DMS53 (cell line): Measurements from ENCODE around the gene IQCE.
A peak's percentile ranks its signal among the peaks of the same experiment; 100 is the strongest.

Experiments used
- DNase-seq: peaks from one replicate; lab custom pipeline; 2025; lab: John Stamatoyannopoulos, UW

The IQCE gene

GRCh38 chr7:2521952-2522591 lies 36.7 kb upstream of the IQCE start:
- peak; percentile 74 for DNase-seq

GRCh38 chr7:2522780-2523433 lies 35.9 kb upstream of the IQCE start:
- peak; percentile 82 for DNase-seq

GRCh38 chr7:2523461-2523936 lies 35.3 kb upstream of the IQCE start:
- peak; percentile 90 for DNase-seq

DNA sequence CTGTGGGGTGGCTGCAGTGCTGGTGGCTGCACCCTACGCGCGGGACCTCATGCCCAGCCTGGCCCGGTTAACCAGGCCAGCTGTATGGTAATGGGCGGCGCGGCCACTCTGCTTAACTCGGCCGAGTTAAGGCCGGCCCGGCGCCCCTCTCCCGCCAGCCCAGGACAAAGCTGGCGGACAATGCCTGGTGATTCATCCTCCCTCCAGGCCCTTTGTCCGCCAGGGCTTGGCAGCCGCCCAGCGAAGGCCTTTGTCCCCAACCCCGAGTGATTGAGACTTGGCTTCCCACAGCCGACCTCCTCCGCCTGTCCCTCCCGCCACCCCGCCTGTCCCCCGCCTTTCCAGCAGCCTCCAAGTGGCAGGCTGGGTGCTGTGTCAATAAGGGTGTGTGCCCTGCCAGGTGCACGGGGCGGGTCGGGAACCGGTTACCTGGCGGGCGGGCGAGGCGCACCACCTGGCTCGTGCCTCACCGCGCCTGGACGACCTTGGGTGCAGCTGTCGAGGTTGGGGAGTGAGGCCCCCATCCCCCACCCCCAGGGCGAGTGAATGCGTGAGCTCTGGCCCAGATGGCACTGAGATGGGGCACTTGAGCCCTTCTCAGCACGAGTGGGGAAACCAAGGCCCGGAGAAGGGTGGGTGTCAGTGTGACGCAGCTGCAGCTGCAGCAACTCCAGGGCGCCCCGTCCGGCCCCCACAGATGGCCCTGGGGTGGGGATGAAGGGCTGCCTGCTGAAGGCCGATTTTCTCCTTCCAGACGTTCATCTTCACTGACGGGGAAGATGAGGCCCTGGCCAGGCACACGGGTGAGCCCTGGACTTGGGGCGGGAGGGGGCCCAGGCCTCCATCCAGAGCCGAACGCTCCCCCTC lies 34.6 kb upstream of the IQCE start:
- DNase-seq = peak; percentile 99

DNA sequence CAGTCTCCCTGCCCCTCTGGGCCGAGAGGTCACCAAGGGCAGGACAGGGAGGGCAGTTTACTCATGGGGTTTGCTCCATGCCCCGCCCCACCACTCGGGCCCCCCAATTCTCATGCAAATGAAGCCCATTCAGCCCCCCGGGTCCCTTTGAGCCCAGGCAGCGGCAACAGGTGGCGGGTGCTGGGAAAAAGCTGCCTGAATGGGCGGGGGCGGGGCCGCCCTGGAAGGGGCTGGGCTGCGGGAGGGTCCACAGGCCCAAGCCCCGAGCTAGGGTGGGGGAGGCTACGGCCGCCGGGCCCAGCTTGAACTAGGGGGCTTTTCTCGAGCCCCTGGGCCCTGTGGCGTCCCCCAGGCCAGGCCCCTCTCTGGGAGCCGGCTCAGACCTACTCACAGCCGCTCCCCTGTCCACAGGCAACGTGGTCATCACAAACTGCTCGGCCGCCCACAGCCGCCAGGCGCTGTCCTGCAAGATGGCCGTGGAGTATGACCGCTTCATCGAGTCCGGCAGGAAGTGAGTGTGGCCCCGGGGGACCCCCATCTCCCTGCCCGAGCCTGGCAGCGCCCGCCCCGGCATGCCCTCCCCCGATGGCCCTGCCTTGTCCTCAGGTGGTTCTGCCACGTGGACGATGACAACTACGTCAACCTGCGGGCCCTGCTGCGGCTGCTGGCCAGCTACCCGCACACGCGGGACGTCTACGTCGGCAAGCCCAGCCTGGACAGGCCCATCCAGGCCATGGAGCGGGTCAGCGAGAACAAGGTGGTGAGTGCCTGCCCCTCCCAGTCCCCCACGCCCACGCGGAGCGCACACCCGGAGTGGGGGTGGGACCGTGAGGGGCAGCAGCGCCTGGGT lies 33.7 kb upstream of the IQCE start:
- DNase-seq = peak; percentile 75

DNA sequence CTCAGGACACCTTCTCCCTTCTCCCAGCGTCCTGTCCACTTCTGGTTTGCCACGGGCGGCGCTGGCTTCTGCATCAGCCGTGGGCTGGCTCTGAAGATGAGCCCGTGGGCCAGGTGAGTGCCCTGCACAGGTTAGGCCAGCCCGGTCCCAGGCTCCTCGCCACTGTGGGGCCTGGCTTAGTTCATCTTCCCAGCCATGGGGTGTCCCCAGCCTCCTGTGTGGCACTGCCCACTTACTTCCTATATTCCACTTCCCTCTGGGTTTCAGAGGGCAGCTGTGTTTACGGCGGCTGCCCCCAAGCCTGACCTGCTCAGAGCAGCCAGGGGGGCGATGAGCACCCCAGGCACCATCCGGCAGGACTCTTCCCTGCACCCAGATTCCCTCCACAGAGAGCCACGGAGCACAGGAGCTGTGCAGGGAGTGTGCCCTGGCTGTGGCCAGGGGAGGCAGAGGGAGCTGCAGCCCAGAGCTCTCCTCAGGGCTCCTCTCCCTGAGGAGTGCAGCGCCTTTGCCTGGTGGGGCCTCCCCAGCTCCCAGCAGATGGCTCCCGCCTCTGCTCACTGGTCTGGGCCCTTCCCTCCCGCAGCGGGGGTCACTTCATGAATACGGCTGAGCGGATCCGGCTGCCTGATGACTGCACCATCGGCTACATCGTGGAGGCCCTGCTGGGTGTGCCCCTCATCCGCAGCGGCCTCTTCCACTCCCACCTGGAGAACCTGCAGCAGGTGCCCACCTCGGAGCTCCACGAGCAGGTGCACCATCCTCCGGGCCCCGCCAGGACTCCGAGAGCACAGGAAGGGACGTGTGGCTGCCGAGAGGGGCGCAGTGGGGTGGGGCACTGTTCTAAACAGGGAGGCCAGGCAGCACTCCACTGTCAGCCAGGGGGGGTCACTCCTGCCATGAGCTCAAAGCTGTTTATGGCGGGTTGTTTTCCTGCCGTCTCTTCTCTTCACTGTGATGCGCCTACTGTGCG lies 32.8 kb upstream of the IQCE start:
- DNase-seq = peak; percentile 88

DNA sequence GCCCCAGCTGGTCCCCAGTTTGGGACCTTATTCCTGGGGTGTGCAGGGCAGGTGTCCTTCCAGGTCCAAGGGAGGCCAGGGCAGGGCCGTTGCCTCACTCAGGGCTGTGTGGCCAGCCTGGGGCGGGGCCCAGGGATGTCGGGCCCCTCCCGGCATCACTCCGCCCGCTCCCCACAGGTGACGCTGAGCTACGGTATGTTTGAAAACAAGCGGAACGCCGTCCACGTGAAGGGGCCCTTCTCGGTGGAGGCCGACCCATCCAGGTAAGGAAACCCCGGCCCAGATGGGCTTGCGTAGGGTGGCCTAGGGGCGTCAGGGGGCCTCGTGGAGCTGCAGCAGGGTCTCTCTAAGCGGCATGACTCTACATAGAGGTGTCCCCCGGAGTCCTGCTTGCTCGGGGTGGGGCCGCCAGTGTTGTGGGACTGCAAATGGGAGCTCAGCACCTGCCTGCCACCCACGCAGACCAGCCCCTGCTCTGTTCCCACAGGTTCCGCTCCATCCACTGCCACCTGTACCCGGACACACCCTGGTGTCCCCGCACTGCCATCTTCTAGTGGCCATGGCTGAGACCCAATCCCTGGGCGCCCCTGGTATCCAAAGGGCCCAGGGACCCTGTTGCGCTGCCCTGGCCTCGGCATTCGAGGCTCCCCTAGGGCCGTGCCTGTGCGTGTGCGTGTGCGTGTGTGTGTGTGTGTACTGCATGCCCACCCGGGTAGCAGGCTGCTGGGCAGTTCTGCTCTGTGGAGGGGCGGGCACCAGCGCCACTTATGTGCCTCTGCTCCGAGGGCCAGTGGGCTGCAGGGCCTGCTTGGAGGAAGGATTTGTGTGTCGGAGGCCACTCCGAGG lies 31.9 kb upstream of the IQCE start:
- peak; percentile 85 for DNase-seq

GRCh38 chr7:2527505-2528467 lies 31.0 kb upstream of the IQCE start:
- DNase-seq = peak; percentile 96

DNA sequence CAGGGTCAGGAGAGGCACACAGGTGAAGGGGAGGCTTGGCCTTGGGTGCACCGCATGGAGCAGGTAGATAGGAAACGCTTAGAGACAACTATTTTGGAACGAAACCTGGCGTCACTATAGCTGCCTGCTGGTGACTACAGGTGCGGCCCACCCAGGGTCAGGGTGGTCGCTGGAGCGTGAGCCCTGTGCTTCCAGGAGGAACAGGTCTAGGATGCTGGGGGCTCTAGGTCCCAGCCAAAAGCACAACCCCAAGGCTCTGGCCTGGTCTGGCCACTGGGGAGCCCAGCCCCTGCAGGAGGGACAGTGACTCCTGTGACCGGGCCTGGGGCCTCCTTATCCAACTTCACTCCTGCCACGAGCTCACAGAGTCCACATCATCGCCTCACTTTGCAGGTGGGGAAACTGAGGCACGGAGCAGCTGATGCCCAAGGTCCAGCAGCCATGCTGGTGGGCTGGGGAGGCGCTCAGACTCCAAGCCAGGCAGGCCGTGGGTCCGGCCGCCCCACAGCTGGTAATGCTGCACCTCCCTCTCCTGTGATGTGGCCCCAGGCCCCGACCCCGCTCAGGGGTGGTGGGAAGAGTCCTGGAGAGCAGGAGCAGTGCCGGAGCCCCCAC lies 30.2 kb upstream of the IQCE start:
- no peak for DNase-seq

DNA sequence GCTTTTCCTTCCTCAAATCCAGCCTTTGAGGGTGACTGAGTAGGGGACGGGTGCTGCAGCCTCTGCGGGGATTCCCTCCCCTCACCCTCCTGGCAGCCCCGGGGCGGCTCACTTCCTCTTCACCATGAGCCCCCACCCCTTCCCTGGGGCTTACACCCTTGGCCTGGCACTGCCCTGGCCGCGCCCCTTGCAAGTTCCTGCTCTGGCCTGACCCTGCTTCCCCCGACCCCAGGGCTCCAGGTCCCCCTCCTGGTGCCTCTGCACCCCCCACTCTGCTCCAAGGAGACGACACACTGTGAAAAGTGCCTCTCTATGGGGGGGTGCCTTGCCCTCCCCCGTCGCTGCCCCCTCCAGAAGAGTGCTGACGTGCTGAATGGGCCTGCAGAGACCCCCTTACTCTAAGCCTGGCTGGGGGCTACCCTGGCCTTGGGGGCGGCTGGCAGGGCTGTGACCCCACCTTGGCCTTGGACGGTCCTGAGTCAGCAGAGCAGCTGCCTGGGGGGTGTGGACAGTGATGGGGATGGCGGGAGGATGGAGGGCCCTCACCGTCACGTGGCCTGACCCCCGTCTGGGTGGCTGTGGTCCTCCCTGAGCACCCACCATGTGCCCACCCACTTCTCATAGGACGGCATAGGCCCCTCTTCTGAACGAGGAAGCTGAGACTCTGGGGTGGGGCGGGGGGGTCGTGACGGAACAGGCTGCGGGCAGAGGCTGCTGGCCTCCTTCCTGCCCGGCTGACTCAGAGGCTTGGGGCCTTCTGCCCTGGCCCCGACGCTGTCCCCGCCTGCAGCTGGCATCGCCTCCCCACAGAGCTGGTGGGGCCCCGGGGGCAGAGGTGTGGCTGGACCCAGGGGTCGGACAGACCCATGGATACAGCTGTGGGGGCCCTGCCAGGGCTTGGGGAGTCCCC lies 29.4 kb upstream of the IQCE start:
- peak; percentile 82 for DNase-seq

DNA sequence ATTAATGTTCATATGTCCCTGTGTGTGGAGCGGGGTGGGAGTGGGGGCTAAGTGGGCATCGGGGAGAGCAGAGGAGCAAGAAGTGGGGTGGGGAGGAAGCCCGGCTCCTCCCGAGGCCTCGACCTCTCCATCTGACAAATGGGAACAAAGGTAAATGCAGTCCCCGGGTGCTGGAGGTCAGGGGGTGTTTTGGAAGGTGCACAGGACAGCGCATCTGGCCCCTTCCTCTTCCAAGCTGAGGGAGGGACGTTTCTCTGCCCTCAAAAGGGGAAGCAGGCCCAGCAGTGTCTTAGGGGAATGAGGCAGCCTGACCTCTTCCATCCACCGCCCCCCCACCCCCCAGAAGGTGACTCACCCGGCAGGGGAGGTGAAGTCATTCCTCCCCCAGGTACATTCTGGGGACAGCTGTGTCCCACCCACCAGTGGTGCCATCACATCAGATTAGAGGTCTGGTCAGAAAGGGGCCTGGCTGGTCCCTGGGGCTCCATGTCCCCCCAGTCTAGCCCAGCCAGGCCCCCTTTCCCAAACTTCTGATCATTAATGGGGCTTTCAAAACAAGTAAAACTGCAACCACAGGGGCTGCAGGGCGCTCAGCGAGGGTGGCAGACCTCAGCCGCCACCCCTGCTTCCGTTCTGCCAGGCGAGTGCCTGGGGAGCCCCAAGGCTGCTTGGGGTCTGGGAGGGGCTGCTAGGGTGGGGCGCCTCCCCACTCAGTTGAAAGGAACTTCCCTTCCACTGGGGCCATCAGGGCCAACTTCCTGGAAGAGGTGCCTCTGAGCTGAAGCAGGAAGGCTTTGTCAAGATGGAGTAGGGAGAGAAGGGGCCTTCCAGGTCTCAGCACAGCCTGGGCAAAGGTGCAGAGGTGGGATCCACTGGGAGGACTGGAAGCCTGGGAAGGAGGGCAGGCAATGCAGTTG lies 28.4 kb upstream of the IQCE start:
- DNase-seq = peak; percentile 77

- DNase-seq = peak; percentile 86
These were observed 27.6 kb upstream of the IQCE start for GRCh38 chr7:2530994-2531795.

DNA sequence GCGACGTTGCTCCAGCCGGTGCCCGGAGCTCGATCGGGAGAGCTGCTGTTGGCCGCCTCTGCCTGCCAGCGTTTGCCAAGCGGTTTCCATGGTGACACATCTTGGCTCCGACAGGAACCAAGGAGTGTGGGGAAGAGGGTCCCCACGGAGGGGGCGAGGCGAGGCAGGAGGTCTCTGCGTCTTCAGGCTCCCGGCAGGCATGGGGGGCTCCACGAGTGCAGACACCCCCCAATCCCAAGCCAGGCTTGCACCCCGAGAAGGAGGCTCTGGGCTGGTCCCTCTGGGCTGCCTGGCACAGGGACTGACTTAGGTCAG lies 27.0 kb upstream of the IQCE start:
- DNase-seq = peak; percentile 67

DNA sequence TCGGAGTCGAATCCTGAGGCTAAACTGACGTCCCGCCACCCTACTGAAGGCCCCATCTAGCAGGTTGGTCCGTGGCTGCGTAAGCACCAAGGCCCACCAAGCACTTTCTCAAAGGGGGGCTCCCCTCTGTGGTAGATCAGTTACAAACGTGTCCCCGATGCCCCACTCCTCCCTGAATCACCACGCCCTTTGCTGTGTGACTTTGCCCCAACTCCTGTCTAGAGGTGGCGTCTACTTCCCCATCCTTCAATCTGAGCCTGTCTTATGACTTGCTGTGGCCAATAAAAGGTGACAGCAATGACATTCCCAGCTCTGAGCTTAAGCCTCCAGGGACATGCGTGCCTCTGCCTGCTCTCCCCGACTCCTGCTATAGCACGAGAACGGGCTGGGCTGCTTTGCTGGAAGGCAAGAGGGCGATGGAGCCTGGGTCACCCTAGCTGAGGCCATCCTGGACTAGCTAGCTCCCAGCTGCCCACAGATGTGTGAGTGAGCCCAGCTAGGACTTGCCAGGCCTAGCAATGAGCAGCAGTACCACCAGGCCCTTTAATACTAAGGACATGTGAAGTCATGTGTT lies 26.5 kb upstream of the IQCE start:
- peak; percentile 83 for DNase-seq

GRCh38 chr7:2532816-2533215 lies 26.0 kb upstream of the IQCE start:
- DNase-seq = peak; percentile 54
